ENCODE measurements around the gene GREB1.

Gene GREB1

GRCh38 chr2:11551569-11552259 lies 17.9 kb downstream of the GREB1 start:
- peaks cover 47 to 81% of the 10 kb centered on the region in 2 donors for H3K27me3 Mint-ChIP-seq
- no peak overlapping the region for H3K27ac Mint-ChIP-seq

DNA sequence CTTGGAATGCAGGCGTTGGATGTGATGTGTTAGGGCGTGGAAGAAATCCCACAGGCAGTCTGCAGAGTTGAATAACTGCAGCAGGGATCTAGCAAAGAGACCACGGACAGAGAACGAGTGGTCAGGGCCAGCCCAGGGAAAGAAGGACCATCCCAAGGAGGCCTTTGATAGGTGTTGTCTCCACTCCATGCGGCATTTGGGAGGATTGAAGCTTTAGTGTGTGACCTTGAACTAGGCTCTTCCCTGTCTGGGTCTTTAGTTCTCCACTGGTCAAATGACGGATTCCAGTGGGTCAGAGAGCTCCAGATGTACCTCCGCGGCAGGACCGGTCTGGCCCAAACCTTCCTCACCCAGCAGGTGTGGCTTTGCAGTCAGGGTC lies 18.4 kb downstream of the GREB1 start:
- peaks cover 48 to 86% of the 10 kb centered on the region in 2 donors for H3K27me3 Mint-ChIP-seq
- no peak overlapping the region for H3K27ac Mint-ChIP-seq
- no peaks in the 10 kb centered on the region for H3K9me3 Mint-ChIP-seq
- H3K36me3 Mint-ChIP-seq (ENCODE audit: insufficient read depth), result no peaks in the 10 kb centered on the region
- no peak for DNase-seq
- no peak for ATAC-seq (replicated peaks)
- peaks cover 3 to 5% of the 10 kb centered on the region in 2 donors for H3K4me1 Mint-ChIP-seq (ENCODE audit: low read depth in 2 of 2)
- no peak overlapping the region for H3K4me3 Mint-ChIP-seq

More at GRCh38 chr2:11551569-11552259, 17.9 kb downstream of the GREB1 start:
- Mint-ChIP-seq H3K9me3 (no peaks in the 10 kb centered on the region), H3K36me3 (ENCODE audit: insufficient read depth) (no peaks in the 10 kb centered on the region), H3K4me1 (ENCODE audit: low read depth in 2 of 2) (peaks cover 3 to 5% of the 10 kb centered on the region in 2 donors), H3K4me3 (no peak overlapping the region)
- DNase-seq, result no peak
- ATAC-seq (replicated peaks), result no peak

DNA sequence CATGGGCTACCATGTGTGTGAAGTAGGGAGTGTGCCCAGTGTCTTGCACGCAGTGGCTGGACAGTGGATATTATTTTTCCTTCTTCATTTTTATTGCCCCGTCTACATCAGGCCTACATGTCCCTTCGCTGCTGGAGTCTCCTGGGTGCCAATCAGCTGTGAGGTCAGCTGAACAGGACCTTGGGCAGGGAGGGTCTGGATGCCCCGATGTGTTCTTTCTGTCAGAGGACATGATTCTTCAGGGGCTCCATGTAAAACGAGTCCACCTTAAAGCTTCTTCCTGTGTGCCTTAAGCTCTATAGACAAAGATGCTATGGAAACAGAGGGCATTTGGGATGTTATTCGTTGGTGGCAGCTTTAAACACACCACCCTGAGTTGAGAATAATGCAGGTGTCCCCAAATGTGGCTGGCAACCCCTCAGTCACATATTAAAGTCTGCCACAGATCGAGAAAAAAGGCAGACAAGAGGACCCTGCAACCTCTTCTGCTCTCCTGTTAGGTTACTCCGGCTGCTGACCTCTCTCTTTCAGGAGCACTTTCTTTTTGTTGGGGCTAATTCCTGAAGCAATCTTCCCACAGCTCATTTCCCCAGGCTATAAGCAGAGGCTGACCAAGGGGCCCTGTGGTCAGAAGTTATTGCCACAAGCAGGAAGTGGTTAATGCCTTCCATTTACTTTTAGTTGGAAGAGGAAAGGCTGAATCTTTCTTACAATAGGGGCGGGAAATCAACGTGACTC lies 20.0 kb downstream of the GREB1 start:
- Mint-ChIP-seq H3K9me3 (no peaks in the 10 kb centered on the region), H3K36me3 (ENCODE audit: insufficient read depth) (no peaks in the 10 kb centered on the region), H3K4me3 (no peak overlapping the region), H3K27me3 (peaks cover 48 to 88% of the 10 kb centered on the region in 2 donors), H3K4me1 (ENCODE audit: low read depth in 2 of 2) (peaks cover 3 to 5% of the 10 kb centered on the region in 2 donors), H3K27ac (no peak overlapping the region)
- no peak for DNase-seq
- no peak for ATAC-seq (replicated peaks)

DNA sequence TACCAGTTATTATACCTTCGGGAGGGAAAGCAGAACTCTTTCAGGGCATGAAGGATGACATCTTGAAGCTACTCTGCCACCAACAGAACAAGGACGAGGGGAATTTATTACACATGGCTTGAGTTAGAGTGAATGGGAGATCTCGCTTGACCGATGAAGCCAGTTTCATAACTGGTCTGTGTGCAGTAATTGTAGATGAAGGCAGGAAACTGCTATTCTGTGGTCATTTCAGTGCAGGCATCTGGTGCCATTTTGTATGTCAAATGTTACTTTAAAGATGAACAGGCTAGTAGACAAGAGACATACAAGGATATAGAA lies 20.5 kb downstream of the GREB1 start:
- H3K4me3 Mint-ChIP-seq, result no peak overlapping the region
- DNase-seq (no peak), ATAC-seq (replicated peaks) (no peak)
- no peaks in the 10 kb centered on the region for H3K36me3 Mint-ChIP-seq (ENCODE audit: insufficient read depth)
- peaks cover 50 to 88% of the 10 kb centered on the region in 2 donors for H3K27me3 Mint-ChIP-seq
- peaks cover 3 to 5% of the 10 kb centered on the region in 2 donors for H3K4me1 Mint-ChIP-seq (ENCODE audit: low read depth in 2 of 2)
- H3K27ac Mint-ChIP-seq, result no peak overlapping the region
- H3K9me3 Mint-ChIP-seq, result no peaks in the 10 kb centered on the region

GRCh38 chr2:11556101-11556806 lies 22.4 kb downstream of the GREB1 start:
- no peak overlapping the region for H3K4me3 Mint-ChIP-seq
- no peak for ATAC-seq (replicated peaks)

DNA sequence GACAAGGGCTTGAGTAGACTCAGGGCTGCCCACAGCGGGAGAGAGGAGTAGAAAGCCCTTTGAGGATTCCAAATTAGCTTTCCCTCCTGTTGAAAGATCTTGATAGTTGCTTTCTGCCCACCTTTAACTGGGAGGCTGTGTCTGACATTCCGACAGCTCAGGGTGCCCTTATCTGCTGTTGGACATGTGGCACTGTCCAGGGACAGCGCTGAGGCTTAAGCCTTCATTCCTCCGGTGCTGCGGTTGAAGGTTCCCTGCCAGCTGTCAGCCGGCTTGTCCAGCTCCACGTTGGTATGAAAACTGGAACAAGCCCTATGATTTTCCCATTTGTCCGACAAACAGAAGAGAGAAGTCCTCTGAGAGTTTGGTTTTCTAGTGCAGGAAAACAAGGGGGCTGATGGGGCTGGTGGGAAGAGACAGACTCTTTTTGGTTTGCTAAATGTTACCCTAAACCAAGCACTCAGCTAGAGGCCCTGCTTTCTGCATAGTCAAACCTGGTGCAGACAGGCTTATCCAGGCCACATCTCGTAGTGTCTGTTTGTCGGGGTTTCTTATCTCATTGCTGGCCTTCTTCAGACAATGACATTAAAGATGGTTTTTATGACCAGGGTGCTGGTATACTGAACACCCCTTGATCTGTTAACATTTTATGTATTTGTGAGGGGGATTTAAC lies 24.5 kb downstream of the GREB1 start:
- H3K27me3 Mint-ChIP-seq, result peaks cover 49 to 82% of the 10 kb centered on the region in 2 donors
- H3K4me3 Mint-ChIP-seq, result no peak overlapping the region
- H3K4me1 Mint-ChIP-seq (ENCODE audit: low read depth in 2 of 2), result peaks cover 3 to 5% of the 10 kb centered on the region in 2 donors
- ATAC-seq (replicated peaks) (no peak), DNase-seq (no peak)
- no peak overlapping the region for H3K27ac Mint-ChIP-seq
- no peaks in the 10 kb centered on the region for H3K36me3 Mint-ChIP-seq (ENCODE audit: insufficient read depth)
- H3K9me3 Mint-ChIP-seq, result no peaks in the 10 kb centered on the region

More at GRCh38 chr2:11556101-11556806, 22.4 kb downstream of the GREB1 start:
- Mint-ChIP-seq H3K4me1 (ENCODE audit: low read depth in 2 of 2) (peaks cover 3 to 5% of the 10 kb centered on the region in 2 donors), H3K36me3 (ENCODE audit: insufficient read depth) (no peaks in the 10 kb centered on the region), H3K9me3 (no peaks in the 10 kb centered on the region), H3K27ac (no peak overlapping the region), H3K27me3 (peaks cover 56 to 82% of the 10 kb centered on the region in 2 donors)
- no peak for DNase-seq

- ATAC-seq (replicated peaks), result no peak
- peaks cover 45 to 73% of the 10 kb centered on the region in 2 donors for H3K27me3 Mint-ChIP-seq
Observed at GRCh38 chr2:11559066-11559785, 25.4 kb downstream of the GREB1 start.

DNA sequence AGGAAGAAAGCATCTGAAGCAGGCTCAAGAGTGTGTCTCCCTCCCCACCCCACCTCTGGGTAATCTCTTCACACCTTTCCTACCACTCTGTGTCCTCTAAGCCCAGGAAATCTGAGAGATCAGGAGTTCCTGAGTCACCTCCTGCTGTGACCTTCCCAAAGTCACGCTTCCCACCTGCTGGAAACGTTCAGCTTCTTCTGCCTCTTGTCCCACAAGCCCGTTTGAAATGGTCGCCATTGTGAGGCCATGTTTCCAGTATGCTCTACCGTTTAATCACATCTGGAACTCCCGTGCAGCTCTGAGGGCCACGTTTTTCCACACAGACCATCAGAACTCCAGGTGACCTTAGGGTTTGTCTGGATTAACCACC lies 25.9 kb downstream of the GREB1 start:
- DNase-seq (no peak), ATAC-seq (replicated peaks) (no peak)
- Mint-ChIP-seq H3K27me3 (peaks cover 40 to 67% of the 10 kb centered on the region in 2 donors), H3K4me3 (no peak overlapping the region), H3K4me1 (ENCODE audit: low read depth in 2 of 2) (no peaks in the 10 kb centered on the region), H3K9me3 (no peaks in the 10 kb centered on the region), H3K27ac (no peak overlapping the region), H3K36me3 (ENCODE audit: insufficient read depth) (no peaks in the 10 kb centered on the region)

More at GRCh38 chr2:11559066-11559785, 25.4 kb downstream of the GREB1 start:
- Mint-ChIP-seq H3K9me3 (no peaks in the 10 kb centered on the region), H3K36me3 (ENCODE audit: insufficient read depth) (no peaks in the 10 kb centered on the region), H3K4me3 (no peak overlapping the region), H3K27ac (no peak overlapping the region), H3K4me1 (ENCODE audit: low read depth in 2 of 2) (peaks cover under 1 to 2% of the 10 kb centered on the region in 2 donors)
- DNase-seq, result no peak

DNA sequence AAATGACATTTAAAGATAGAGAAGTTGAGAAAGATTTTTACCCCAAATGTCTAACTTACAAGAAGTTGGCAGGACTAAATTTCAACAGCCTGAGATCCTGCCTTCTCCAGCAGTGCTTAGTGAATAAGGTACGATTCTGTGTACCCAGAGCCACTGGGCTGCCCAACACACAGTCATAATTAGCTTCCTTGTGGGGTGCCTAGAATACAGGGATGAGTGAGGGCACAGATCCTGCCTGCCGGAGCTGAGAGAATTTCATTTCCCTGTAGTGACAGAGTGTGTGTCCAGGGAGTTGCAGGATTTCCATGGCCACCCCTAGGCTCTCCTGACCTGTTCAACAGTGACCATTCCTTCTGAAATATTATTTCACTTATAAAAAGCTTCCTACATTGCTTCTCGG lies 27.0 kb downstream of the GREB1 start:
- Mint-ChIP-seq H3K36me3 (ENCODE audit: insufficient read depth) (no peaks in the 10 kb centered on the region), H3K27me3 (peaks cover 29 to 60% of the 10 kb centered on the region in 2 donors), H3K4me1 (ENCODE audit: low read depth in 2 of 2) (no peaks in the 10 kb centered on the region), H3K4me3 (no peak overlapping the region), H3K27ac (no peak overlapping the region), H3K9me3 (no peaks in the 10 kb centered on the region)
- ATAC-seq (replicated peaks) (no peak), DNase-seq (no peak)

DNA sequence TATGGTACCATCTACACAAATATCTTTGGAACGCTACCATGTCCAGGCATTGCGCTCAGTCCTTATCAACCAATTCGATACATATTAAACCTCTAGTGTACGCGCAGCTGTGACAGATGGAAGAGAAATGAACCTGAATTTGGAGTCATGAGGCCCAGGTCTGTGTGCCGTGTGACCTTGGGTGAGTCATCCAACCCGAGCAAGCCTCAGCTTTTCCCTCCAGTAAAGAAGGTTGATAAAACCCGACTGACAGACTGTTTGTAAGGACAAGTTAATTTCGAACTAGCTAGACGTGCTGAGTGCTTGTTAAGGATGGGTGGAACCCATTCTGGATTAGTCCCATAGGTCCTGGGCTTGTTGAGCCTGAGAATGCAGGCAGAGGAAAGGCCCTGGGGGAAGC lies 28.2 kb downstream of the GREB1 start:
- no peaks in the 10 kb centered on the region for H3K36me3 Mint-ChIP-seq (ENCODE audit: insufficient read depth)
- H3K9me3 Mint-ChIP-seq, result no peaks in the 10 kb centered on the region
- no peak overlapping the region for H3K27ac Mint-ChIP-seq
- DNase-seq (no peak), ATAC-seq (replicated peaks) (no peak)
- H3K4me1 Mint-ChIP-seq (ENCODE audit: low read depth in 2 of 2), result no peaks in the 10 kb centered on the region
- H3K27me3 Mint-ChIP-seq, result peaks cover 27 to 60% of the 10 kb centered on the region in 2 donors
- H3K4me3 Mint-ChIP-seq, result no peak overlapping the region

- H3K4me3 Mint-ChIP-seq, result no peak overlapping the region
- H3K27ac Mint-ChIP-seq, result no peak overlapping the region
- no peaks in the 10 kb centered on the region for H3K4me1 Mint-ChIP-seq (ENCODE audit: low read depth in 2 of 2)
- DNase-seq (no peak), ATAC-seq (replicated peaks) (no peak)
- H3K36me3 Mint-ChIP-seq (ENCODE audit: insufficient read depth), result no peaks in the 10 kb centered on the region
- H3K27me3 Mint-ChIP-seq, result peaks cover 24 to 60% of the 10 kb centered on the region in 2 donors
- H3K9me3 Mint-ChIP-seq, result no peaks in the 10 kb centered on the region
Observed at GRCh38 chr2:11562476-11562875, 28.6 kb downstream of the GREB1 start.

DNA sequence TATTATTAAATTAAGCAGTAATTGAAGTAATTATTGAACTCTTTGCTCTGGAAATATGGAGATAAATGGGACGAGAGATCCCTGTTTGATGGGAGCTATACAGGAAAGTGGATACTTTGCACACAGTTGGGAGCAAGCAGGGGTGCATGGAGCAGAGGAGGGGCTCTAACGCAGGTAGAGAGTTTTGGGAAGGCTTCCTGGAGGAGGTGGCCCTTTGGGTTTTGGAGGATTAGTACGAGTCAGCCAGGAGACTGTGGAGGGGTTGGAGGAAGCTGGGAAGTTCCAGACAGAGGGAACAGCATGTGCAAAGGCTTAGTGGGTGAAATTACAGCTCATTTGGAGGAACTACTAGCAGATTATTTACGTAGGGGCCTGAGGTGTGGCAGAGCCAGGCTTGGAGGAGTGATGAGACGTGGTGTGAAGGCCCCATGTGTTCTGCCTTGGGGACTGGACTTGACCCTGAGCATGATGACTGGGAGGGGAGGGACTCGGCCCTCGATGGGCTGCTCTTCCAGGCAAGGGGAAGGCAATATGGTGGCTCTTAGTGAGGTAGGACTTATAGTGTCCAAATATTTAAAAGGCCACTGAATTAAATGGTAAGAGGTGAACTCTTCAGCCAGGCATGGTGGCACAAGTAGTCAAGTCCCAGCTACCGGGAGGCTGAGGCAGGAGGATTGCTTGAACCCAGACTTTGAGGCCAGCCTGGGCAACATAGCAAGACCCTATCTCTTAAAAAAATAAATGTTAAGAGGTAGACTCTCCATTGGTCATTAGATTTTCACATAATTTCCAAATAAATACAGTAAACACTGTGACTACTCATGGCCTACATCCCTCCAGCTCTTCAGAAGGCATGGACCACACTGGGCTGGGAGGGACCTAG lies 30.2 kb downstream of the GREB1 start:
- H3K27me3 Mint-ChIP-seq, result peaks cover 29 to 64% of the 10 kb centered on the region in 2 donors
- no peaks in the 10 kb centered on the region for H3K4me1 Mint-ChIP-seq (ENCODE audit: low read depth in 2 of 2)
- no peaks in the 10 kb centered on the region for H3K36me3 Mint-ChIP-seq (ENCODE audit: insufficient read depth)
- no peak for ATAC-seq (replicated peaks)
- no peak overlapping the region for H3K4me3 Mint-ChIP-seq
- no peak overlapping the region for H3K27ac Mint-ChIP-seq
- H3K9me3 Mint-ChIP-seq, result no peaks in the 10 kb centered on the region
- no peak for DNase-seq

Measured in effector memory CD8-positive, alpha-beta T cell (primary cell).